GM23248 (cell line): ENCODE data around the gene KRTAP5-5. TPM values are rescaled to one million over a fixed set of nuclear protein-coding genes. Genes with fewer than 3 reads are reported as not detected.
"Not testable (repeated sequence)": the region's sequence is repeated elsewhere in the genome, so short reads cannot be mapped to it uniquely, and the experiment has no call there.

Experiments
- DNase-seq: peaks from one replicate; pipeline ENCODE4 v3.0.0-alpha.2; 2015
- H2AFZ ChIP-seq: fragments of 200-600 bp; sonication (generic); 2 replicates; pipeline ENCODE4 v1.6.1; 2016; ENCODE audit warnings: antibody characterized with exemption
- H3F3A ChIP-seq: fragments of 200-600 bp; sonication (generic); 2 replicates; pipeline ENCODE4 v1.6.1; 2016; ENCODE audit warnings: mild to moderate bottlenecking, antibody characterized with exemption, mixed run types; ENCODE audit not compliant: insufficient read depth
- H3K27ac ChIP-seq: fragments of 200-600 bp; sonication (generic); 2 replicates; pipeline ENCODE4 v1.5.1; 2016; ENCODE audit warnings: mild to moderate bottlenecking
- H3K27me3 ChIP-seq: fragments of 200-600 bp; sonication (generic); replicated peaks from 2 replicates; pipeline ENCODE4 v1.6.1; 2016; ENCODE audit warnings: mild to moderate bottlenecking; ENCODE audit not compliant: insufficient read depth
- H3K36me3 ChIP-seq: fragments of 200-600 bp; sonication (generic); 2 replicates; pipeline ENCODE4 v1.6.1; 2016; ENCODE audit warnings: low read depth, mild to moderate bottlenecking
- H3K4me1 ChIP-seq: fragments of 200-600 bp; sonication (generic); 2 replicates; pipeline ENCODE4 v1.6.1; 2016; ENCODE audit warnings: mild to moderate bottlenecking; ENCODE audit not compliant: insufficient read depth
- H3K4me2 ChIP-seq: fragments of 200-600 bp; sonication (generic); one replicate; pipeline ENCODE4 v1.6.1; 2016; ENCODE audit warnings: mild to moderate bottlenecking; ENCODE audit not compliant: unreplicated experiment
- H3K4me3 ChIP-seq: fragments of 200-600 bp; sonication (generic); 2 replicates; pipeline ENCODE4 v1.5.1; 2016; ENCODE audit warnings: mild to moderate bottlenecking
- H3K79me2 ChIP-seq: fragments of 200-600 bp; sonication (generic); 2 replicates; pipeline ENCODE4 v1.6.1; 2016; ENCODE audit warnings: mild to moderate bottlenecking; ENCODE audit not compliant: insufficient read depth
- H3K9ac ChIP-seq: fragments of 200-600 bp; sonication (generic); 2 replicates; pipeline ENCODE4 v1.6.1; 2016; ENCODE audit warnings: mild to moderate bottlenecking
- H3K9me2 ChIP-seq: fragments of 200-600 bp; sonication (generic); 2 replicates; pipeline ENCODE4 v1.6.1; 2016; ENCODE audit warnings: mixed run types, mild to moderate bottlenecking, moderate library complexity; ENCODE audit not compliant: insufficient read depth
- H3K9me3 ChIP-seq: fragments of 200-600 bp; sonication (generic); one replicate; pipeline ENCODE4 v1.6.1; 2017; ENCODE audit warnings: low read depth
- H4K20me1 ChIP-seq: fragments of 200-600 bp; sonication (generic); 2 replicates; pipeline ENCODE4 v1.6.0; 2016; ENCODE audit not compliant: insufficient read depth
- EZH2 ChIP-seq: fragments of 200-600 bp; sonication (generic); IDR thresholded peaks from 2 replicates; pipeline ENCODE4 v1.6.1; 2018; ENCODE audit warnings: antibody characterized with exemption, mild to moderate bottlenecking; ENCODE audit not compliant: insufficient read depth, poor library complexity, severe bottlenecking
- EZH2phosphoT487 ChIP-seq: fragments of 200-600 bp; sonication (generic); IDR thresholded peaks from 2 replicates; pipeline ENCODE4 v1.6.1; 2018; ENCODE audit warnings: antibody characterized with exemption, moderate library complexity, mild to moderate bottlenecking, low read depth; ENCODE audit not compliant: insufficient read depth
- WGBS, 2 experiments: methylation state at CpG; one replicate each; pipeline ENCODE4 v1.1.6; 2015 to 2017; ENCODE audit warnings: low lambda C conversion rate in 2 of 2, low coverage in 1 of 2; ENCODE audit errors: missing lambda C conversion rate in 2 of 2; 5-methylcytosine and 5-hydroxymethylcytosine counted together
- in situ Hi-C: fragments of 300-500 bp; cut with MboI; formaldehyde crosslinking; loops from 2 replicates; pipeline ENCODE4 v1.15.0; 2020
- polyA plus RNA-seq: library from polyadenylated mRNA; unstranded; fragments of >200 nt; fragmentation: Nextera tagmentation; extraction: Ambion mirVana; gene quantifications from 2 replicates; pipeline ENCODE4 v1.2.1, GENCODE V29; 2016
- total RNA-seq: library from RNA; depleted of rRNA; stranded (reverse); fragments of >200 nt; shearing (Covaris generic); gene quantifications from 2 replicates; pipeline ENCODE4 v1.2.3, GENCODE V29; 2014

KRTAP5-5 gene
- total and polyA plus RNA-seq, 2 experiments from 2014 or later = not detected

DNA sequence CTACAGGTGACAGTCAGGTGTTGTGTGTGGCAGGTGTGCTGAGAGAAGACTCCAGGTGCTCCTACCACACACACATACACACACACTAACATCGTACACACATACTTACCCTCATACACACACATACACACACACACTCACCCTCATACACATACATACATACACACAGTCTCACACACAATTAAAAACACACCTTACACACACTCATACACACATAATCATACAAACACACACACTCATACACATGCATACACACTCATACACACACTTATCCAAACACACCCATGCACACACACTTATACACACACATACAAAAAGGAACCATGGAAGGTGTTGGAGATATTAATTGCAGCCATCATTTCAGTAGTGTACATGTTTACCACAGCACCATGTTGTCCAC, 25.9 kb upstream of the KRTAP5-5 start:
- no peak overlapping the region for H3K4me2 ChIP-seq
- in situ Hi-C loops = no loop called here
- H3K27me3 ChIP-seq = peaks cover 58% of the 10 kb centered on the region
- H3K9me2 ChIP-seq = no peaks in the 10 kb centered on the region
- no peaks in the 10 kb centered on the region for H3K9me3 ChIP-seq
- no peak for DNase-seq
- no peak overlapping the region for H3K27ac ChIP-seq
- TF ChIP-seq EZH2 (no peak), EZH2phosphoT487 (no peak)
- H3F3A ChIP-seq = no peaks in the 10 kb centered on the region
- 14% methylated on average over 1 of the region's 1 CpG for WGBS, 2 experiments
- H3K4me3 ChIP-seq = no peak overlapping the region
- no peaks in the 10 kb centered on the region for H3K36me3 ChIP-seq
- H2AFZ ChIP-seq = no peak overlapping the region
- no peak overlapping the region for H3K9ac ChIP-seq
- H3K79me2 ChIP-seq = no peaks in the 10 kb centered on the region
- H4K20me1 ChIP-seq = no peaks in the 10 kb centered on the region
- no peaks in the 10 kb centered on the region for H3K4me1 ChIP-seq

- in situ Hi-C loops = no loop called here
- H3K4me2 ChIP-seq = no peak overlapping the region
Measured at GRCh38 chr11:1604181-1604580, 25.4 kb upstream of the KRTAP5-5 start.

DNA sequence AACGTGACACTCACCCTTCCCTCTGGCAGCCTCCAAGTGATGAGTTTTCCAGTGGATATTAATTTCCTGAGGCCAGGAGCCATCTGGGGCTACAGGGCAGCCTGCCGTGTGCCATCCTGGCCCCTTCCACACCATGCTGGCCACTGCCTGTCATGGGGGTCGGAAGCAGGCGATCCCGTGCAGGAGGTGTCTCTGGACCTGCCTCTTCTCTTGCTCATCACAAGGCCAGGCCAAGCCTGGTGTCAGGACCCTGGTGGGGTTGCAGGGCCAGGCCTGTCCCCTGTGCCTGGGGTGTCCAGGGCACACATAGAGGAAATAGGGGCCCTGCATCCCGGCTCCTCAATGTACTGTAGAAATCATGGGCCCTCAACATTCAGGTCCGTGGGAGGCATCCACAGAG, 24.9 kb upstream of the KRTAP5-5 start:
- in situ Hi-C loops = no loop called here
- no peak for DNase-seq
- no peaks in the 10 kb centered on the region for H3K4me1 ChIP-seq
- WGBS, 2 experiments = 45 to 49% methylated on average over 7 of the region's 7 CpGs
- no peak overlapping the region for H2AFZ ChIP-seq
- H3K27ac ChIP-seq = no peak overlapping the region
- H4K20me1 ChIP-seq = no peaks in the 10 kb centered on the region
- no peaks in the 10 kb centered on the region for H3K79me2 ChIP-seq
- no peaks in the 10 kb centered on the region for H3K36me3 ChIP-seq
- no peaks in the 10 kb centered on the region for H3F3A ChIP-seq
- H3K9ac ChIP-seq = no peak overlapping the region
- H3K9me3 ChIP-seq = no peaks in the 10 kb centered on the region
- H3K4me3 ChIP-seq = no peak overlapping the region
- no peak for TF ChIP-seq EZH2phosphoT487
- no peaks in the 10 kb centered on the region for H3K9me2 ChIP-seq
- peaks cover 59% of the 10 kb centered on the region for H3K27me3 ChIP-seq
- H3K4me2 ChIP-seq = no peak overlapping the region

More at GRCh38 chr11:1604181-1604580, 25.4 kb upstream of the KRTAP5-5 start:
- no peaks in the 10 kb centered on the region for H3K36me3 ChIP-seq
- TF ChIP-seq EZH2phosphoT487 = no peak
- TF ChIP-seq EZH2 = no peak
- WGBS, 2 experiments = 51 to 57% methylated on average over 11 of the region's 11 CpGs
- no peaks in the 10 kb centered on the region for H3K79me2 ChIP-seq
- H3K9me3 ChIP-seq = no peaks in the 10 kb centered on the region
- H3K27me3 ChIP-seq = peaks cover 61% of the 10 kb centered on the region
- H3K9ac ChIP-seq = no peak overlapping the region
- H3K27ac ChIP-seq = no peak overlapping the region
- no peak overlapping the region for H3K4me3 ChIP-seq
- no peak overlapping the region for H2AFZ ChIP-seq
- H3K4me1 ChIP-seq = no peaks in the 10 kb centered on the region
- H3F3A ChIP-seq = no peaks in the 10 kb centered on the region
- H3K9me2 ChIP-seq = no peaks in the 10 kb centered on the region
- DNase-seq = no peak
- no peaks in the 10 kb centered on the region for H4K20me1 ChIP-seq

DNA sequence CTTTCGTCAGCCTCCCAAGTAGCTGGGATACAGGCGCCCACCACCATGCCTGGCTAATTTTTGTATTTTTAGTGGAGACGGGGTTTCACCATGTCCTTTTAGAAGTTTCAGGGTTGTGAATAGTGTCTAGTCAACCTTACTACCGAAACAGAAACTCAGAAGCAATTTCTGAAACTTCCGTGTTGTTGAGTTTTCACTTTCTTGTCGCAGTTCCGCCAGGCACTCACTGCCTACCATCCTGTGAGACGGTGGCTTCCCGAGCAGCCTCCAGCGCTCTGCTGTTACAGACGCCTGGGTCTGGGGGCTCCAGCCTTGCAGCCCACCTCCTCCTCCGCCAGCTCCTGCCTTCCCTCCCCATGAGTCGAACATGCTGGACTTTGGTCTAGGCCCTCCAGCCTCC, 23.7 kb upstream of the KRTAP5-5 start:
- 63 to 65% methylated on average over 13 of the region's 13 CpGs for WGBS, 2 experiments
- H4K20me1 ChIP-seq, in situ Hi-C loops: not testable (repeated sequence)

DNA sequence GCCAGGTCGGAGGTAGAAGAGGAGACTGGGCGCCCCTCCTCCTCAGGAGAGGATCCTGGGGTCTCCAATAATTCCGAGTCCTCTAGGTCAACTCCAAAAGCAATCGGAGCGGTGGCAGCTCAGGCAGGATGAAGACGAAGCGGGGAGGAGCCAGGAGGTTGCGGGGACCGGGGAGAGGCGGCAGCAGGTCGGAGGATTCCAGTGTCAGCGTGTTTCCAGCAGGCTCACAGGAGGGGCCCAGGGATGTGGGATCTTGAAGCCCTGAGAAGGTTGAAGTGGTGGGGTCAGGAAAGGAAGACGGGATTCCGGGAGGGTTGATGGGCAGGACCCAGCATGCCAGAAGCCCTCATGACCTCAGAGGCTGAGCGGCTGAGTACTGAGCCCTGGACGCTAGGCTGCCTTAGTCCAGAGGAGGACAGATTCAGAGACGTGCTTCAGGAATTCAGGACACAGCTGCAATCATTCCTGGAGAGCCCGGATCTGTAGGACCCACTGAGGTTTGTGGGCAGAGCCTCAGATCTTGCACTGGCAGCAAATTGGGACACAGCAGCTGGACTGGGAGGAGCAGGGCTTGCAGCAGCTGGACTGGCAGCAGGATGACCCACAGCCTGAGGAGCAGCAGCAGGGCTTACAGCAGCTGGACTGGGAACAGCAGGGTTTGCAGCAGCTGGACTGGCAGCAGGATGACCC, 22.3 kb upstream of the KRTAP5-5 start:
- H3K27ac ChIP-seq, H3K9ac ChIP-seq, H3K4me1 ChIP-seq, H3K4me3 ChIP-seq, H4K20me1 ChIP-seq, H3K36me3 ChIP-seq, H3K9me2 ChIP-seq, H3K9me3 ChIP-seq, H2AFZ ChIP-seq, in situ Hi-C loops, H3K4me2 ChIP-seq, DNase-seq, H3K79me2 ChIP-seq, H3F3A ChIP-seq: not testable (repeated sequence)
- WGBS, 2 experiments = 18 to 25% methylated on average over 16 to 18 of the region's 18 CpGs
- peaks cover 34% of the 10 kb centered on the region for H3K27me3 ChIP-seq

More for the DNA sequence above, 23.7 kb upstream of the KRTAP5-5 start:
- H3F3A ChIP-seq, H3K27ac ChIP-seq, H3K9me2 ChIP-seq, H3K79me2 ChIP-seq, H2AFZ ChIP-seq, H3K36me3 ChIP-seq, H3K4me1 ChIP-seq, DNase-seq, H3K4me2 ChIP-seq, H3K4me3 ChIP-seq, H3K9me3 ChIP-seq, H3K9ac ChIP-seq: not testable (repeated sequence)
- H3K27me3 ChIP-seq = peaks cover 47% of the 10 kb centered on the region

DNA sequence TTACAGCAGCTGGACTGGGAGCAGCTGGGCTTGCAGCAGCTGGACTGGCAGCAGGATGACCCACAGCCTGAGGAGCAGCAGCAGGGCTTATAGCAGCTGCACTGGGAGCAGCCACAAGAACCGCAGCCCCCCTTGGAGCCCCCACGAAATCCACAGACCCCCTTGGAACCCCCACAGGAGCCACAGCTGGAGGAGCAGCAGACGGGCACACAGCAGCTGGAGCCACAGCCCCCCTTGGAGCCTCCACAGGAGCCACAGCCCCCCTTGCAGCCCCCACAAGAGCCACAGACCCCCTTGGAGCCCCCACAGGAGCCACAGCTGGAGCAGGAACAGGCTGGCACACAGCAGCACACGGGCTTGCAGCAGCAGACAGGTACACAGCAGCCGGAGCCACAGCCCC, 21.7 kb upstream of the KRTAP5-5 start:
- H3K27ac ChIP-seq, H3K4me2 ChIP-seq, in situ Hi-C loops, H3K79me2 ChIP-seq, H3K4me1 ChIP-seq, H3K9me3 ChIP-seq, H2AFZ ChIP-seq, DNase-seq, H4K20me1 ChIP-seq, H3K9me2 ChIP-seq, H3K9ac ChIP-seq, H3K36me3 ChIP-seq, H3F3A ChIP-seq, H3K4me3 ChIP-seq: not testable (repeated sequence)
- peaks cover 32% of the 10 kb centered on the region for H3K27me3 ChIP-seq
- WGBS, 2 experiments = 11 to 13% methylated on average over 4 to 5 of the region's 5 CpGs
